GM19468 (cell line): ENCODE data around the gene ABR.
"Not testable (repeated sequence)": the region's sequence is repeated elsewhere in the genome, so short reads cannot be mapped to it uniquely, and the experiment has no call there.

Experiments used
- ATAC-seq: cut with Tn5 transposase; IDR thresholded peaks from one replicate; pipeline ENCODE4 v1.9.1; 2021; ENCODE audit warnings: mild to moderate bottlenecking, moderate library complexity, moderate number of reproducible peaks; ENCODE audit not compliant: unreplicated experiment; ENCODE audit errors: extremely low read depth

ABR gene

GRCh38 chr17:1002771-1003555, 176.8 kb downstream of the ABR start:
- no peak for ATAC-seq

GRCh38 chr17:1002412-1002753, 177.4 kb downstream of the ABR start:
- ATAC-seq = no peak

GRCh38 chr17:1001640-1002411, 178.0 kb downstream of the ABR start:
- ATAC-seq = no peak

GRCh38 chr17:1000597-1001461, 179.0 kb downstream of the ABR start:
- ATAC-seq = no peak

- ATAC-seq = no peak
Observed at GRCh38 chr17:998111-998510, 181.7 kb downstream of the ABR start.

- ATAC-seq = peak; percentile 72
Observed at GRCh38 chr17:996554-997344, 183.0 kb downstream of the ABR start, which contains the start of gene TIMM22. TIMM22 (plus strand) TSS chr17:997129; CDS start chr17:997143, 14 bp downstream.

GRCh38 chr17:995324-995723, 184.5 kb downstream of the ABR start:
- ATAC-seq = not testable (repeated sequence)

GRCh38 chr17:992933-993332, 186.8 kb downstream of the ABR start:
- no peak for ATAC-seq

- ATAC-seq = no peak
Observed at GRCh38 chr17:988561-988960, 191.2 kb downstream of the ABR start.

GRCh38 chr17:987931-988330, 191.8 kb downstream of the ABR start:
- no peak for ATAC-seq

- ATAC-seq = no peak
Observed at GRCh38 chr17:986322-986929, 193.4 kb downstream of the ABR start.

- ATAC-seq = no peak
Observed at GRCh38 chr17:983921-984320, 195.9 kb downstream of the ABR start.

- no peak for ATAC-seq
Observed at GRCh38 chr17:981292-981658, 198.5 kb downstream of the ABR start.

GRCh38 chr17:980406-981291, 199.1 kb downstream of the ABR start:
- no peak for ATAC-seq

- no peak for ATAC-seq
Observed at GRCh38 chr17:979539-980405, 200.0 kb downstream of the ABR start, which contains the start of gene NXN. NXN (minus strand) TSS chr17:979776.

GRCh38 chr17:979212-979538, 200.6 kb downstream of the ABR start:
- no peak for ATAC-seq
